Epithelial cell of proximal tubule (primary cell): Measurements from ENCODE around the gene CARD11. TPM values are rescaled to one million over a fixed set of nuclear protein-coding genes. Genes with fewer than 3 reads are reported as not detected.

Experiments
- DNase-seq: peaks from one replicate; pipeline ENCODE4 v3.0.0-alpha.2; 2011; ENCODE audit warnings: low read depth
- H3K4me3 ChIP-seq: 2 replicates; pipeline ENCODE4 v1.5.1; 2011; ENCODE audit warnings: low read depth, mild to moderate bottlenecking, low read length
- total RNA-seq: library from RNA; depleted of rRNA; stranded (reverse); fragments of >200 nt; gene quantifications from 2 replicates; pipeline ENCODE4 v1.2.3, GENCODE V29; 2015
- TF ChIP-seq, protein P1 (sequence below): conservative IDR thresholded peaks from 2 replicates; pipeline ENCODE4 v1.5.1; 2012; ENCODE audit warnings: low read depth, mild to moderate bottlenecking, low read length

Gene CARD11
- total RNA-seq, 1 donor from 2014 or later: 18.7 TPM

DNA sequence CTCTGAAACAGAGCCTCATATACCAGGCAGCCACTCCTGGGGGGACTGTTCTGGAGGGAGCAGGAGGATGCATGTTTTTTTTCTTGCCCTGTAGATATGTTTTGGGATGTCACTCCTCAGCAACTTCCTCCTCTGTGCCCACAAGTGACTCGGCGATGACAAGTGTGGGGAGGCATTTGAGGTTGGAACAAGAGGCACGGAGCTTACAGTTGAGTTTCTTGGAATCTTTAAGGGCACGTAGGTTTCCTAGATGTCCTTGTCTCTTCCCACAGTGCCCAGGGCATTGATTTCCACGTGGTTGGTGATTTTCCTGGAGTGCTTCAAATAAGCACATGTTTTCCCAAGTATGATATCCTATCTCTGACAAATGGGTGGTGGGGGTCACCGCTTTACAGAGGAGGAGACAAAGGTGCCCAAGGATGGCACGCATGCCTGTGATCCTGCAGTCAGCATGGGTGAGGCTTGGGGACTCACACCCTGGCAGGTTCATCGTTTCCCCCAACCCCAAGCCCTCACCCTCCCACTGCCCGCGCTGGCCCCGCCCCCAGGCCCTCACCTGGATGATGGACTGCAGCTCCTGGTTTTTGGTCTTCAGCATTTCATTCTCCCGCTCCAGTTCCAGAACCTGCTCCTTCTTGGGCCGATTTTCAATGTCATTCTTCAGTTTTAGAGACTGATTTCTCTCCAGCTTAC is 104.3 kb downstream of the CARD11 start:
- DNase-seq: no peak
- TF ChIP-seq, protein P1, sequence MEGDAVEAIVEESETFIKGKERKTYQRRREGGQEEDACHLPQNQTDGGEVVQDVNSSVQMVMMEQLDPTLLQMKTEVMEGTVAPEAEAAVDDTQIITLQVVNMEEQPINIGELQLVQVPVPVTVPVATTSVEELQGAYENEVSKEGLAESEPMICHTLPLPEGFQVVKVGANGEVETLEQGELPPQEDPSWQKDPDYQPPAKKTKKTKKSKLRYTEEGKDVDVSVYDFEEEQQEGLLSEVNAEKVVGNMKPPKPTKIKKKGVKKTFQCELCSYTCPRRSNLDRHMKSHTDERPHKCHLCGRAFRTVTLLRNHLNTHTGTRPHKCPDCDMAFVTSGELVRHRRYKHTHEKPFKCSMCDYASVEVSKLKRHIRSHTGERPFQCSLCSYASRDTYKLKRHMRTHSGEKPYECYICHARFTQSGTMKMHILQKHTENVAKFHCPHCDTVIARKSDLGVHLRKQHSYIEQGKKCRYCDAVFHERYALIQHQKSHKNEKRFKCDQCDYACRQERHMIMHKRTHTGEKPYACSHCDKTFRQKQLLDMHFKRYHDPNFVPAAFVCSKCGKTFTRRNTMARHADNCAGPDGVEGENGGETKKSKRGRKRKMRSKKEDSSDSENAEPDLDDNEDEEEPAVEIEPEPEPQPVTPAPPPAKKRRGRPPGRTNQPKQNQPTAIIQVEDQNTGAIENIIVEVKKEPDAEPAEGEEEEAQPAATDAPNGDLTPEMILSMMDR: no peak
- no peak overlapping the region for H3K4me3 ChIP-seq

DNA sequence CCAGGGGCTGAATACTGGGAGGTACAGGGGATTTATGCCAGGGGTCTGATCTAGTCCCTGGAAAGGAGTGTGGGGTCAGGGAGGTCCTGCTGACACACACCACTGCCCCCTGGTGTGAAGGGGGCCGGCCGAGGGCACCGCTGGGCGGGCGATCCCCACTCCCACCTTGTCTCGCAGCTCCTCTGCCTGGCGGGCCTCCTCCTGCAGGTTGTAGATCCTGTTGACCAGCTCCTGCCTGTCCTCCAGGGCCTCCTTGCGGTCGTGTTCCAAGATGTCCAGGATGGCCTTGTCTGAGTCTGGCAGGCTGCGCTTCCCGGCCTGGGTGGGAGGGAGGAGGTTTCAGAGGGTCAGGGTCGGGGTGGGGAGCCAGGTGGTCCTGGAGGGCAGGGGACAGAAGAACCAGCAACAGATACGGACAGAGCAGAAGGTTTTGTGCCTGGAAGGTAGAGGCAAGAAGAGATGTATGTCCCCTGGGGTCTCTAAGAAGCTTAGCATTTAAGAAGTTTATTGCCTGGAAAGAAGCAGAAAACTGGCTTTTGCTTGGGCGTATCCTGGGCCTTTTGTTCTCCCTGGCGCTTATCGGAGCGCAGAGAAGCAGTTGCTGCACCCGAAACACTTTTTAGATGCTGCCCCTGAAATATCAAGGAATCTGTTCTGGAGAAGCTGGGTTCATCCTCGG is 105.0 kb downstream of the CARD11 start:
- no peak for DNase-seq
- H3K4me3 ChIP-seq: no peak overlapping the region
- TF ChIP-seq, protein P1: no peak

DNA sequence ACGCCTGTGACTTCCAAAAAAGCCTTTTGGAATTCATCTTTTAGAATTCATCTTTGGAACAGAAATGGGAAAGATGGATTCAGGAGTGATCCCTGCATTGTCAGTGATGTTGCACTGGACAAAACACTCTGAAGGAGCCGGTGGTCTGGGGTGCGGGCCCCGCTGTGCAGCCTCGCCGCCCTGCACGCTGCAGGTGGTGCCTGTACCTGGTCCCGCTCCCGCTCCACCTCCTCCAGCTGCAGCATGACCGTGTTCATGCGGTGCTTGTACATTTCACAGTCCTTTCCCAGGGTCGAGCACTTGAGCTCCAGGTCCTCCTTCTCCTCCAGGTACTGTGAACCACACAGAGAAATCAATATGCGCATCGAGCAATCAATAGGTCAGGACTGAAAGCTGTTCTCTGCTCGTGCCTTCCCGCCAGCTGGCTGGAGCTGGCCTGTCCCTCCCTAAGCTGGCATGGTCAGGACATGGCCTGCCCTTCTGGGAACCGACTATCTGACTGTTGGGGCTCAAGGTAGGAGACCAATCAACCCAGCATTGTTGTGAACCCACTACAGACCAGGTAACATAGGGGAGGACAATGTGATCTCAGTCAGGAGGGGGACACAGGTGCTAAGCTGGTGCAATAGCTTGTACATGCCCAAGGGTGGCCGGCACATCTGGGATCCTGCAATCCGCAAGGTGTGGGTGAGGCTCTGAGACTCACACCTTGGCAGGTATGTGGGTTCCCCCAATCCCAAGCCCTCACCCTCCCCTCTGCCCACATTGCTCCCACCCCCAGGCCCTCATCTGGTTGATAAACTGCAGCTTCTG is 105.8 kb downstream of the CARD11 start:
- no peak overlapping the region for H3K4me3 ChIP-seq
- no peak for DNase-seq
- TF ChIP-seq, protein P1: no peak

DNA sequence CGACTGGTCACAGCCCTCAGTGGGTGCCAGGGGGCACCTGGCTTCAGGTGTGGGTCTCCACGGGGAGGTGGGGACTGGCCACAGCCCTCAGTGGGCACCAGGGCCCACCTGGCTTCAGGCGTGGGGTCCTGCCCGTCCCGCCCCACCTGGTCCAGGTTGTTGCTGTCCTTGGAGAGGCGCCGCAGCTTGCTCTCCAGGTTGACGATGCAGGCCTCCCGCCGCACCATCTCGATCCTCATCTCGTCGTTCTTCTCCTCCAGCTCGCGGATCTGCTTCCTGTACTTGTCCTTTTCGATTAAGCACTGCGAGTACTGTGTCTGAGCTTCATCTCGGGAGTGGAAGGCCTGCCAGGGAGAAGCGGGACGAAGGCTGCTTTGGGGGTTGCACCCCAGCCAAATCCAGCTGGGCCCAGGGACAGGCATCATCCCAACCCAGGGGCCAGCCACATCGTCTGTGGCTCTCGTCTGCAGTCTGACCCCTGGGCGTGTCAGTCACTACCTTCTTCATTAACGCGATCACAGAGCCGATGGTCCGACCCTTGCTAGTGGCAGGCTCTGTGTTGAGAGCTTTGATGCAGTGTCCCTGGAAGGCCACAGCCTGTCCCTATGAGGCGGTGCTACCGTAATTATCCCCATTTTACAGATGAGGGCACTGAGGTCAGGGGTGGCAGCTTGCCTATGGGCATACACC is 106.6 kb downstream of the CARD11 start:
- no peak for DNase-seq
- TF ChIP-seq, protein P1: no peak
- H3K4me3 ChIP-seq: no peak overlapping the region

DNA sequence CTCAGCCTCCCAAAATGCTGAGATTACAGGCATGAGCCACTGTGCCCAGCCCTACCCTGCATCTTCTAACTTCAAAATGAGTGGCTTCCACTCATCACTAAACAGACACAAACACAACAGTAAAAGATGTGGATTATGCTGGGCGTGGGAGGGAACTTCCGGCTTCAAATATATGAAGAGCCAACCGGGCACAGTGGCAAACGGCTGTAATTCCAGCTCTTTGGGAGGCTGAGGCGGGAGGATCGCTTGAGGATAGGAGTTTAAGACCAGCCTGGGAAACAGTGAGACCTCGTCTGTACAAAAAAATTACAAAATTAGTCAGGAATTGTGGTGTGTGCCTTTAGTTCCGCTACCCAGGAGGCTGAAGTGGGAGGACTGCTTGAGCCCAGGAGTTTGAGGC is 107.4 kb downstream of the CARD11 start:
- TF ChIP-seq, protein P1: no peak
- no peak for DNase-seq
- no peak overlapping the region for H3K4me3 ChIP-seq

DNA sequence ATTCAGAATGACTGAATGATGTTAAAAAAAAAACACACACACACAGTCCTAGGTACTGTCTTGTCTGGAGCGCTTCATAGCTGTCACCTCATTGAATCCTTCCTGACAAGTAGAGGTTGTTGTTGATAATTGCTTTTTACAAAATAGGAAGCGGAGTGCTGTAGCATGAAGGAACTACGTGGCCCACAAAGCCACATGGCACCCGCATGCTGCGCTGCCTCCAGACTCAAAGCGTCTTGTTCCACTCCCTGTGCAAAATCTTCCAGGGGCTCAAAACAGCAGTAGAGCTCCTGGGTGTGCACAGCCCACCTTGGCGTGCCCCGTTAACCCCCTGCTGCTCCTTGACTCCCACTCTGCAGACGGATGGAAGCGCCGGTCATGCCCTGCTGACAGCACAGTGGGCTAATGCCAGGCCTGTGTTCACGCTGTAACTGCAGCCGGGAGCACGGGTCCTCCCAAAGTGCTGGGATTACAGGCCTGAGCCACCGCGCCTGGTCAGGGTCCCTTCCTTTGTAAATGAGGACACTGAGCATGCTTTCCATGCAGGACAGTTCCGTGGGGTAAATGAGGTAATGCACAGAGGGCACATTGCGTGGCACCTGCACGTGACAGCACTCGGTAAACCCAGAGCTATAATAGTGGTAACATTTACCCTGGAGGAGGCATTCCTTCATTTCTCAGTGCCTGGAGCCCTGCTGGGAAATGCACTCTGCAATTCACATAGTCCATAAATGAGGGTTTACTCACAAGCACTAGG is 108.5 kb downstream of the CARD11 start:
- TF ChIP-seq, protein P1: no peak
- H3K4me3 ChIP-seq: no peak overlapping the region
- DNase-seq: no peak
